Skin of body (tissue), 2 donors: Measurements from ENCODE around the gene UCK1. TPM values are rescaled to one million over a fixed set of nuclear protein-coding genes. Genes with fewer than 3 reads are reported as not detected.

Source experiments
- DNase-seq: peaks from one replicate; lab custom pipeline; 2025; lab: John Stamatoyannopoulos, UW
- total RNA-seq: library from RNA; depleted of rRNA; stranded (reverse); fragments of >200 nt; gene quantifications from one replicate; pipeline ENCODE4 v1.2.3, GENCODE V29; 2014

The UCK1 gene
- 11.4 TPM for total RNA-seq

GRCh38 chr9:131530920-131531832 is at the start of gene UCK1:
Gene UCK1, minus strand, starts transcription at chr9:131531263. Its CDS starts 89 bp downstream, at chr9:131531174.
- peak; percentile 58 for DNase-seq

- DNase-seq: no peak
Measured at GRCh38 chr9:131580358-131580757, 49.3 kb upstream of the UCK1 start.

GRCh38 chr9:131579789-131580211 is 48.7 kb upstream of the UCK1 start:
- no peak for DNase-seq

- DNase-seq: no peak
Measured at GRCh38 chr9:131578731-131579504, 47.9 kb upstream of the UCK1 start.

GRCh38 chr9:131578021-131578420 is 47.0 kb upstream of the UCK1 start:
- DNase-seq: no peak

- no peak for DNase-seq
Measured at GRCh38 chr9:131577005-131578000, 46.2 kb upstream of the UCK1 start.

GRCh38 chr9:131575946-131576853 is 45.1 kb upstream of the UCK1 start:
- DNase-seq: no peak

GRCh38 chr9:131574730-131575640 is 43.9 kb upstream of the UCK1 start:
- DNase-seq: no peak

GRCh38 chr9:131567910-131568309 is 36.8 kb upstream of the UCK1 start:
- no peak for DNase-seq

GRCh38 chr9:131566158-131566557 is 35.1 kb upstream of the UCK1 start:
- no peak for DNase-seq

- DNase-seq: no peak
Measured at GRCh38 chr9:131565369-131565768, 34.3 kb upstream of the UCK1 start.

GRCh38 chr9:131562032-131562959 is 31.2 kb upstream of the UCK1 start:
- DNase-seq: no peak

GRCh38 chr9:131559421-131560000 is 28.4 kb upstream of the UCK1 start:
- DNase-seq: no peak

- no peak for DNase-seq
Measured at GRCh38 chr9:131557855-131558548, 26.9 kb upstream of the UCK1 start.

GRCh38 chr9:131555841-131556673 is 25.0 kb upstream of the UCK1 start:
- no peak for DNase-seq

GRCh38 chr9:131554843-131555351 is 23.8 kb upstream of the UCK1 start:
- no peak for DNase-seq
